ENCODE results near the gene COL6A1.

GRCh38 chr21:45983649-45983965 is 2.0 kb downstream of the COL6A1 start:
- no peak for TF ChIP-seq CTCF (IDR thresholded peaks at IDR 0.05; ENCODE audit: low read length)
- no peak for TF ChIP-seq EZH2 (IDR thresholded peaks at IDR 0.05; ENCODE audit: borderline replicate concordance, low read length)
